PC-9 (cell line): ENCODE data around the gene APOE.

Source experiments
- EZH2 ChIP-seq: fragments of 200-600 bp; sonication (generic); IDR thresholded peaks from 2 replicates; pipeline ENCODE4 v1.8.0; 2017; ENCODE audit warnings: antibody characterized with exemption, low read depth
- TF ChIP-seq, protein P1 (sequence below): fragments of 200-600 bp; sonication (generic); conservative IDR thresholded peaks from 2 replicates; pipeline ENCODE4 v1.6.1; 2017; ENCODE audit warnings: mixed run types, antibody characterized with exemption, mild to moderate bottlenecking, moderate library complexity

GRCh38 chr19:44867578-44867977 lies 38.0 kb upstream of the APOE start:
- TF ChIP-seq, protein P1, sequence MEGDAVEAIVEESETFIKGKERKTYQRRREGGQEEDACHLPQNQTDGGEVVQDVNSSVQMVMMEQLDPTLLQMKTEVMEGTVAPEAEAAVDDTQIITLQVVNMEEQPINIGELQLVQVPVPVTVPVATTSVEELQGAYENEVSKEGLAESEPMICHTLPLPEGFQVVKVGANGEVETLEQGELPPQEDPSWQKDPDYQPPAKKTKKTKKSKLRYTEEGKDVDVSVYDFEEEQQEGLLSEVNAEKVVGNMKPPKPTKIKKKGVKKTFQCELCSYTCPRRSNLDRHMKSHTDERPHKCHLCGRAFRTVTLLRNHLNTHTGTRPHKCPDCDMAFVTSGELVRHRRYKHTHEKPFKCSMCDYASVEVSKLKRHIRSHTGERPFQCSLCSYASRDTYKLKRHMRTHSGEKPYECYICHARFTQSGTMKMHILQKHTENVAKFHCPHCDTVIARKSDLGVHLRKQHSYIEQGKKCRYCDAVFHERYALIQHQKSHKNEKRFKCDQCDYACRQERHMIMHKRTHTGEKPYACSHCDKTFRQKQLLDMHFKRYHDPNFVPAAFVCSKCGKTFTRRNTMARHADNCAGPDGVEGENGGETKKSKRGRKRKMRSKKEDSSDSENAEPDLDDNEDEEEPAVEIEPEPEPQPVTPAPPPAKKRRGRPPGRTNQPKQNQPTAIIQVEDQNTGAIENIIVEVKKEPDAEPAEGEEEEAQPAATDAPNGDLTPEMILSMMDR: no peak
- no peak for TF ChIP-seq EZH2
